Ishikawa (cell line): ENCODE measurements around the gene IRAK4.

ENCODE experiments used
- CEBPB ChIP-seq: IDR thresholded peaks from 2 replicates; pipeline ENCODE4 v1.6.1; 2012
- CREB1 ChIP-seq: IDR thresholded peaks from 2 replicates; pipeline ENCODE4 v1.6.1; 2012; ENCODE audit warnings: low read depth
- EP300 ChIP-seq: IDR thresholded peaks from 2 replicates; pipeline ENCODE4 v1.6.1; 2012; ENCODE audit warnings: borderline replicate concordance
- RAD21 ChIP-seq: IDR thresholded peaks from 2 replicates; pipeline ENCODE4 v1.6.1; 2012; ENCODE audit warnings: low read depth
- REST ChIP-seq: IDR thresholded peaks from 2 replicates; pipeline ENCODE4 v1.6.1; 2012; ENCODE audit warnings: low read depth, mild to moderate bottlenecking
- TAF1 ChIP-seq: IDR thresholded peaks from 2 replicates; pipeline ENCODE4 v1.6.1; 2012; ENCODE audit warnings: low read depth, mild to moderate bottlenecking
- TEAD4 ChIP-seq: IDR thresholded peaks from 2 replicates; pipeline ENCODE4 v1.6.1; 2012
- USF1 ChIP-seq: IDR thresholded peaks from 2 replicates; pipeline ENCODE4 v1.6.1; 2012

GRCh38 chr12:43744826-43745225 is 13.9 kb upstream of the IRAK4 start:
- TF ChIP-seq RAD21: no peak
- TF ChIP-seq TAF1: no peak
- TF ChIP-seq CEBPB: no peak
- TF ChIP-seq REST: no peak
- no peak for TF ChIP-seq USF1
- TF ChIP-seq CREB1: no peak
- TF ChIP-seq EP300: no peak
- TF ChIP-seq TEAD4: no peak
